ENCODE measurements around the gene SCAPER.

SCAPER gene

GRCh38 chr15:76354823-76355440 lies 550.2 kb downstream of the SCAPER start:
- H3K9me3 Mint-ChIP-seq, result no peaks in the 10 kb centered on the region
- no peaks in the 10 kb centered on the region for H3K4me1 Mint-ChIP-seq (ENCODE audit: low read depth in 2 of 2)
- no peak overlapping the region for H3K27ac Mint-ChIP-seq
- DNase-seq (no peak), ATAC-seq (replicated peaks) (no peak)
- peaks cover 4% of the 10 kb centered on the region for H3K36me3 Mint-ChIP-seq (ENCODE audit: insufficient read depth)
- no peaks in the 10 kb centered on the region for H3K27me3 Mint-ChIP-seq
- no peak overlapping the region for H3K4me3 Mint-ChIP-seq

GRCh38 chr15:76353903-76354302 lies 551.2 kb downstream of the SCAPER start:
- DNase-seq, result no peak
- no peaks in the 10 kb centered on the region for H3K27me3 Mint-ChIP-seq

GRCh38 chr15:76353023-76353577 lies 552.0 kb downstream of the SCAPER start:
- Mint-ChIP-seq H3K9me3 (no peaks in the 10 kb centered on the region), H3K4me3 (no peak overlapping the region), H3K4me1 (ENCODE audit: low read depth in 2 of 2) (no peaks in the 10 kb centered on the region), H3K27ac (no peak overlapping the region), H3K27me3 (peaks cover 1% of the 10 kb centered on the region in 2 donors), H3K36me3 (ENCODE audit: insufficient read depth) (peaks cover 4% of the 10 kb centered on the region)
- ATAC-seq (replicated peaks) (no peak), DNase-seq (no peak)

More at GRCh38 chr15:76353903-76354302, 551.2 kb downstream of the SCAPER start:
- H3K27ac Mint-ChIP-seq, result no peak overlapping the region
- peaks cover 4% of the 10 kb centered on the region for H3K36me3 Mint-ChIP-seq (ENCODE audit: insufficient read depth)
- H3K4me1 Mint-ChIP-seq (ENCODE audit: low read depth in 2 of 2), result no peaks in the 10 kb centered on the region
- H3K4me3 Mint-ChIP-seq, result no peak overlapping the region
- no peak for ATAC-seq (replicated peaks)
- no peaks in the 10 kb centered on the region for H3K9me3 Mint-ChIP-seq

GRCh38 chr15:76349301-76350070 lies 555.7 kb downstream of the SCAPER start:
- H3K27me3 Mint-ChIP-seq, result peaks cover 24 to 26% of the 10 kb centered on the region in 2 donors
- H3K4me3 Mint-ChIP-seq, result no peak overlapping the region
- no peaks in the 10 kb centered on the region for H3K9me3 Mint-ChIP-seq
- ATAC-seq (replicated peaks) (no peak), DNase-seq (no peak)
- H3K36me3 Mint-ChIP-seq (ENCODE audit: insufficient read depth), result peaks cover 4% of the 10 kb centered on the region
- peaks cover 9 to 10% of the 10 kb centered on the region in 2 donors for H3K4me1 Mint-ChIP-seq (ENCODE audit: low read depth in 2 of 2)
- no peak overlapping the region for H3K27ac Mint-ChIP-seq

- H3K27me3 Mint-ChIP-seq, result peaks cover 40 to 43% of the 10 kb centered on the region in 2 donors
Observed at GRCh38 chr15:76347482-76348055, 557.6 kb downstream of the SCAPER start.

GRCh38 chr15:76346669-76347481 lies 558.3 kb downstream of the SCAPER start:
- Mint-ChIP-seq H3K4me3 (peak overlapping the region; percentile 80 to 81), H3K27me3 (peaks cover 43 to 47% of the 10 kb centered on the region in 2 donors), H3K4me1 (ENCODE audit: low read depth in 2 of 2) (peaks cover 11 to 12% of the 10 kb centered on the region in 2 donors), H3K36me3 (ENCODE audit: insufficient read depth) (peaks cover 4% of the 10 kb centered on the region), H3K27ac (no peak overlapping the region), H3K9me3 (no peaks in the 10 kb centered on the region)
- DNase-seq, result no peak
- peak; percentile 12 for ATAC-seq (replicated peaks)

More at GRCh38 chr15:76347482-76348055, 557.6 kb downstream of the SCAPER start:
- peaks cover 9 to 10% of the 10 kb centered on the region in 2 donors for H3K4me1 Mint-ChIP-seq (ENCODE audit: low read depth in 2 of 2)
- H3K9me3 Mint-ChIP-seq, result no peaks in the 10 kb centered on the region
- peak overlapping the region; percentile 18 to 23 for H3K4me3 Mint-ChIP-seq
- peaks cover 4% of the 10 kb centered on the region for H3K36me3 Mint-ChIP-seq (ENCODE audit: insufficient read depth)
- no peak for ATAC-seq (replicated peaks)
- no peak overlapping the region for H3K27ac Mint-ChIP-seq
- no peak for DNase-seq

- Mint-ChIP-seq H3K4me3 (peak overlapping the region; percentile 80 to 81), H3K9me3 (no peaks in the 10 kb centered on the region), H3K4me1 (ENCODE audit: low read depth in 2 of 2) (peaks cover 16 to 17% of the 10 kb centered on the region in 2 donors), H3K27me3 (peaks cover 49 to 55% of the 10 kb centered on the region in 2 donors), H3K36me3 (ENCODE audit: insufficient read depth) (peaks cover 2% of the 10 kb centered on the region), H3K27ac (peak overlapping the region in 1 of 2 donors; percentile 47)
- DNase-seq (no peak), ATAC-seq (replicated peaks) (peak; percentile 54)
Observed at GRCh38 chr15:76345880-76346668, 559.1 kb downstream of the SCAPER start.

- no peaks in the 10 kb centered on the region for H3K9me3 Mint-ChIP-seq
- peak overlapping the region in 1 of 2 donors; percentile 47 for H3K27ac Mint-ChIP-seq
- no peak for DNase-seq
- H3K36me3 Mint-ChIP-seq (ENCODE audit: insufficient read depth), result peaks cover 5% of the 10 kb centered on the region
- no peak for ATAC-seq (replicated peaks)
- H3K27me3 Mint-ChIP-seq, result peaks cover 54 to 61% of the 10 kb centered on the region in 2 donors
- peaks cover 21 to 22% of the 10 kb centered on the region in 2 donors for H3K4me1 Mint-ChIP-seq (ENCODE audit: low read depth in 2 of 2)
- H3K4me3 Mint-ChIP-seq, result peak overlapping the region; percentile 80 to 81
Observed at GRCh38 chr15:76345583-76345879, 559.6 kb downstream of the SCAPER start.

- DNase-seq (no peak), ATAC-seq (replicated peaks) (no peak)
- Mint-ChIP-seq H3K9me3 (no peaks in the 10 kb centered on the region), H3K36me3 (ENCODE audit: insufficient read depth) (peaks cover 9% of the 10 kb centered on the region), H3K27me3 (peaks cover 59 to 66% of the 10 kb centered on the region in 2 donors), H3K4me1 (ENCODE audit: low read depth in 2 of 2) (peaks cover 25% of the 10 kb centered on the region in 2 donors), H3K27ac (no peak overlapping the region), H3K4me3 (peak overlapping the region; percentile 80 to 81)
Observed at GRCh38 chr15:76344893-76345582, 560.1 kb downstream of the SCAPER start.

- peaks cover 13% of the 10 kb centered on the region for H3K36me3 Mint-ChIP-seq (ENCODE audit: insufficient read depth)
- no peaks in the 10 kb centered on the region for H3K9me3 Mint-ChIP-seq
- no peak overlapping the region for H3K4me3 Mint-ChIP-seq
Observed at GRCh38 chr15:76343313-76343996, 561.7 kb downstream of the SCAPER start.

GRCh38 chr15:76342382-76343201 lies 562.5 kb downstream of the SCAPER start:
- Mint-ChIP-seq H3K4me1 (ENCODE audit: low read depth in 2 of 2) (peaks cover 40 to 41% of the 10 kb centered on the region in 2 donors), H3K27ac (no peak overlapping the region), H3K36me3 (ENCODE audit: insufficient read depth) (peaks cover 14% of the 10 kb centered on the region), H3K27me3 (peaks cover 73 to 82% of the 10 kb centered on the region in 2 donors), H3K9me3 (no peaks in the 10 kb centered on the region), H3K4me3 (peak overlapping the region; percentile 90 to 94)
- no peak for ATAC-seq (replicated peaks)
- DNase-seq, result no peak

More at GRCh38 chr15:76343313-76343996, 561.7 kb downstream of the SCAPER start:
- Mint-ChIP-seq H3K4me1 (ENCODE audit: low read depth in 2 of 2) (peaks cover 37 to 39% of the 10 kb centered on the region in 2 donors), H3K27ac (no peak overlapping the region), H3K27me3 (peaks cover 75 to 81% of the 10 kb centered on the region in 2 donors)
- no peak for ATAC-seq (replicated peaks)
- DNase-seq, result no peak
